HEK293 (cell line): ENCODE measurements around the gene IRF3.

Experiments
- CTCF ChIA-PET: fragments of 350-600 bp; formaldehyde crosslinking; extraction: SDS; loops from one replicate; lab custom pipeline; 2021; ENCODE audit warnings: antibody characterized with exemption; lab: Yijun Ruan, JAX
- POLR2A ChIA-PET: fragments of 300-600 bp; formaldehyde crosslinking; extraction: SDS; loops from one replicate; lab custom pipeline; 2020; ENCODE audit warnings: antibody characterized with exemption, inconsistent platforms; lab: Yijun Ruan, JAX
- H3K27ac ChIP-seq: fragments of 200-500 bp; sonication (Bioruptor generic); 2 replicates; pipeline ENCODE4 v1.5.1; 2014; ENCODE audit warnings: low read depth, low read length, control low read depth, inconsistent platforms; ENCODE audit errors: extremely low read depth
- H3K36me3 ChIP-seq, 2 experiments: fragments of 200-500 bp in 1 of 2; sonication (Bioruptor generic) in 1 of 2; 1 replicate in 1 of 2; 2 replicates in 1 of 2; pipeline ENCODE4 v1.5.1; 2014 to 2017; ENCODE audit warnings: inconsistent platforms in 2 of 2, low read length in 2 of 2; ENCODE audit not compliant: control insufficient read depth in 2 of 2, insufficient read depth in 1 of 2
- H3K4me1 ChIP-seq: fragments of 200-500 bp; sonication (Bioruptor generic); 2 replicates; pipeline ENCODE4 v1.5.1; 2014; ENCODE audit warnings: mild to moderate bottlenecking, low read length, inconsistent platforms; ENCODE audit not compliant: control insufficient read depth, insufficient read depth
- H3K4me3 ChIP-seq: 2 replicates; pipeline ENCODE4 v1.5.1; 2011; ENCODE audit warnings: low read depth, mild to moderate bottlenecking, control low read depth, low read length, moderate library complexity
- H3K9me3 ChIP-seq: fragments of 200-500 bp; sonication (Bioruptor generic); 2 replicates; pipeline ENCODE4 v1.5.1; 2014; ENCODE audit warnings: low read depth, low read length, inconsistent platforms; ENCODE audit not compliant: control insufficient read depth, insufficient read depth
- ZNF211 ChIP-seq: fragments of 450-650 bp; formaldehyde crosslinking; IDR thresholded peaks from 2 replicates; pipeline ENCODE4 v1.5.1; 2016; ENCODE audit warnings: low read depth, missing biosample characterization, missing genetic modification characterization
- ZNF214 ChIP-seq: fragments of 450-650 bp; formaldehyde crosslinking; IDR thresholded peaks from 2 replicates; pipeline ENCODE4 v1.5.1; 2017; ENCODE audit warnings: missing biosample characterization, mild to moderate bottlenecking, missing genetic modification characterization, borderline replicate concordance
- TF ChIP-seq, protein P1 (sequence below): fragments of 450-650 bp; formaldehyde crosslinking; IDR thresholded peaks from 2 replicates; pipeline ENCODE4 v1.5.1; 2016; ENCODE audit warnings: missing biosample characterization, missing genetic modification characterization

The IRF3 gene

DNA sequence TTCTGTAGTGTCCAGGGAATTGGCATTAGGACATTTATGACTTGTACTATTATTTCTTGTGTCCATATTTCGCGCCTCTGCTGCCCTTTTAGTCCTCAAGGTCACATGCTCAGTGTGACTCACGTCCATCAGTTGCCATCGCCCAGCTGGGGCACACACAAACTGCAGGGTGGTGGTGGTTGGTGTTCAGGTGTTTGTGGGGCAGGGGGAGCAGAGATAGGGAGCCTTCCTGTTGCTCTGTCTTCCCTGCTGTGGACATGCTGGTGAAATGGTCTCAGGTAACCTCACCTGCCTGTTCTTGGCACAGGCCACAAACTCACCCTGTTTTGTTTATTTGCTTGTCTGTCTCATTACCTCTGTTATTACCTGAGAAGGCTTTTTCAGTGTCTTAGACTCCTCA, 52.3 kb downstream of the IRF3 start:
- CTCF ChIA-PET, result no interaction called here
- Histone ChIP-seq H3K27ac (no peak overlapping the region), H3K4me1 (no peaks in the 10 kb centered on the region), H3K9me3 (no peaks in the 10 kb centered on the region), H3K36me3 (peaks cover 69 to 83% of the 10 kb centered on the region in 2 experiments), H3K4me3 (no peak overlapping the region)
- POLR2A ChIA-PET, result interaction anchor here (0.6 kb wide), 1 partner anchor 491 kb away, joined by 3 read pairs; no protein-coding TSS in a partner anchor
- TF ChIP-seq, protein P1, sequence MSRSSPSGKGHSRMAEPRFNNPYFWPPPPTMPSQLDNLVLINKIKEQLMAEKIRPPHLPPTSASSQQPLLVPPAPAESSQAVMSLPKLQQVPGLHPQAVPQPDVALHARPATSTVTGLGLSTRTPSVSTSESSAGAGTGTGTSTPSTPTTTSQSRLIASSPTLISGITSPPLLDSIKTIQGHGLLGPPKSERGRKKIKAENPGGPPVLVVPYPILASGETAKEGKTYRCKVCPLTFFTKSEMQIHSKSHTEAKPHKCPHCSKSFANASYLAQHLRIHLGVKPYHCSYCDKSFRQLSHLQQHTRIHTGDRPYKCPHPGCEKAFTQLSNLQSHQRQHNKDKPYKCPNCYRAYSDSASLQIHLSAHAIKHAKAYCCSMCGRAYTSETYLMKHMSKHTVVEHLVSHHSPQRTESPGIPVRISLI (tag by site-specific recombination), result 0 out of 2 replicates have a peak, but pooled peaks have one; percentile 17
- no peak for TF ChIP-seq ZNF211 (tag by site-specific recombination)
- TF ChIP-seq ZNF214 (tag by site-specific recombination), result no peak
